Embryonic facial prominence (tissue), 1 donor: ENCODE data around the gene SLC37A3.
"Not testable (repeated sequence)": the region's sequence is repeated elsewhere in the genome, so short reads cannot be mapped to it uniquely, and the experiment has no call there.

Source experiments
- DNase-seq: peaks from one replicate; pipeline ENCODE4 v3.0.0-alpha.2; 2016; ENCODE audit errors: extremely low spot score

The SLC37A3 gene

DNA sequence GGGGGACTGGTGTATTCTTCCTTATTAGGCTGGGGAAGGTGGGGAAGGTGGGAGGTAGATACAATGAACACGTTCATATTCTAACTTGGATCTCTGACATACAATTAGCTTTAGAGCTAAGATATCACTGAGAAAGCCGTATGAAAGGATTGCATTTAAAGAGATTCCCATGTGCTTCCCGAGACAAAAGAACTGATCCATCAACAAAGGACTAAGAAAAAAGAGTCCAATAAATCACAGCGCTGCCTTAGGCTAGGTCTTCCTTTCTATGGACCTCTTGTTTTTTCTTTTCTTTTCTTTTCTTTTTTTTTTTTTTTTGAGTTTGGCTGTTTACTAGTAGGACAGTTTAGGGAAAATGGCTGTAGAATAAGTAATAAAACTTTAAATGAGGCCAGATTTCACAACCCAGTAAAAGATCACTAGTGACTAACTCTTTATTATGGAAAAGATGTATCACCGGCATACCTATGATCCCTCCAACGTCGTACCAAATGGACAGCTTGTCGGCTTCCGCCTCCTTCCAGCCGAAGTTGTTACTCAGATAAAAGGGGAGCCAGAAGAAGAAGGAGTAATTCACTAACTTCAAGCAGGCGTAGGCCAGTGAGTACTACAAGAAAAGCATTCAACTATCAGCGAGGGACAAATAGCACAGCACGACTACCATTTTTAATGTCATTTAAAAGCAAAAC is 50.0 kb downstream of the SLC37A3 start:
- DNase-seq = no peak

GRCh38 chr7:140347218-140347617 is 51.1 kb downstream of the SLC37A3 start:
- no peak for DNase-seq

DNA sequence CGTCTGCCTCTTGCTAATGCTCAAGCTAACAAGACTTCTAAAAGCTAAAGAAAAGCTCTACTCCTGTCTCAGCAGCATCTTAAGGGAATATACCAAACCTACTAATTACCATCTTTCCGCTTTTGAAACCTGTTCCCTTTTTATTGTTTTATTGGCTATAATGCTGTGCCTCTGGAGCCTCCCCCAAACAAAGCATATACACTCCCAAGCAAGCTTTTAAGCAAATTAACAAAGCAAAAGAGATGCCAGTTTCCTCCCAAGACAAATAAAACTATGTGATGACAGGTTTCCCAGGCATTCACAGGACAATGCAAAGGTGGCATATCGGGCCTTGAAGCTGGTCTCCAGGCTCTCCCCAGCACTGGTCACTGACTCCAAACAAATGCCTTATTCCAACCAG is 52.9 kb downstream of the SLC37A3 start:
- DNase-seq = no peak

GRCh38 chr7:140342727-140343514 is 55.4 kb downstream of the SLC37A3 start:
- DNase-seq = no peak

DNA sequence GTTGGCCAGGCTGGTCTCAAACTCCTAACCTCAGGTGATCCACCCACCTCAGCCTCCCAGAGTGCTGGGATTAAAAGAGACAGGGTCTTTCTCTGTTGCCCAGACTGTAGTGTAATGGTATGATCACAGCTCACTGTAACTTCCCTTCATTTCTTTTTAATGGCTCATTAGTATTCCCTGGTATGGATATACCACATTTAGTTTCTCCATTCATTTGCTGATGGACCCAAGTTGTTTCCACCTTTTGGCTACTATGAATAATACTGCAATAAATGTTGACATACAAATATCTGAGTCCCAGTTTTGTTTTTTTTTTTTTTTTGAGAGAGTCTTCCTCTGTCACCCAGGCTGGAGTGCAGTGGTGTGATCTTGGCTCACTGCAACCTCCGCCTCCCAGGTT is 59.4 kb downstream of the SLC37A3 start:
- not testable (repeated sequence) for DNase-seq

GRCh38 chr7:140334341-140335057 is 63.8 kb downstream of the SLC37A3 start:
- no peak for DNase-seq

- no peak for DNase-seq
These were observed 64.6 kb downstream of the SLC37A3 start for GRCh38 chr7:140333686-140334085.

DNA sequence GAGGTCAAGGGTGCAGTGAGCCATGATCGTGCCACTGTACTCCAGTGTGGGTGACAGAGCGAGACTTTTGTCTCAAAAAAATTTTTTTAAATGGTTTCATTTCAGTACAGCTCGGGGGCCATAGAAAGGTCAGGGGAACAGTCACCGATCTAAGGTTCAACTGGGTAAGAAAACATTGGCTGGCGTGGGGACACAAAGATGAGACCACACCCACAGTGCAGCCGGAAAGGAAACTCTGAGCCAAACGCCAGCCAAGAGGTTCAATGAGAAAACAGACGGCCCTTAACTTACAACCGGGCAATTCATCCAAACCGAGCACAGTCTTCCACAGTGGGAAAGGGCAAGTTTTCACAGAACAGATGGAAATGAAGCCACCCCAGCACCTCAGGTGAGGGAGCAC is 65.1 kb downstream of the SLC37A3 start:
- DNase-seq = no peak

GRCh38 chr7:140330595-140330994 is 67.7 kb downstream of the SLC37A3 start:
- no peak for DNase-seq

- DNase-seq = no peak
These were observed 68.2 kb downstream of the SLC37A3 start for GRCh38 chr7:140330128-140330527.

DNA sequence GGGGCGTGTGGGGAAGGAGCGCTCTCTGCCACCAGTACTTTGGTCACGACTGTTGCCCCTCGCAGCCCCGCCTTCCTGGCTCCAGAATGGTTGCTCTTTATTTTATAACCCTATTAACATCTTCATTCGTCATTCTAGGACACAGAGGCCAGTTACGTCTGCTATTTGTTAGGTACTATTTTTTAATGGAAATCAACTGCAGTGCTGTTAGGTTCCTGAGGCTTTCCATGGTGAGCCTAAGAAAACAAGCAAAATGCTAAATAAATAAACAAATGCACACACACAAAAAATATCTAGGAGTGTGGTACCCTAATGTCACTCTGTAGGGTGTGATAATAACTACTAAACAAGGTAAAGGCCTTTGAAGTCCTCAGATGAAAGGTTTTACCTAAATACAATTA is 71.1 kb downstream of the SLC37A3 start:
- no peak for DNase-seq

DNA sequence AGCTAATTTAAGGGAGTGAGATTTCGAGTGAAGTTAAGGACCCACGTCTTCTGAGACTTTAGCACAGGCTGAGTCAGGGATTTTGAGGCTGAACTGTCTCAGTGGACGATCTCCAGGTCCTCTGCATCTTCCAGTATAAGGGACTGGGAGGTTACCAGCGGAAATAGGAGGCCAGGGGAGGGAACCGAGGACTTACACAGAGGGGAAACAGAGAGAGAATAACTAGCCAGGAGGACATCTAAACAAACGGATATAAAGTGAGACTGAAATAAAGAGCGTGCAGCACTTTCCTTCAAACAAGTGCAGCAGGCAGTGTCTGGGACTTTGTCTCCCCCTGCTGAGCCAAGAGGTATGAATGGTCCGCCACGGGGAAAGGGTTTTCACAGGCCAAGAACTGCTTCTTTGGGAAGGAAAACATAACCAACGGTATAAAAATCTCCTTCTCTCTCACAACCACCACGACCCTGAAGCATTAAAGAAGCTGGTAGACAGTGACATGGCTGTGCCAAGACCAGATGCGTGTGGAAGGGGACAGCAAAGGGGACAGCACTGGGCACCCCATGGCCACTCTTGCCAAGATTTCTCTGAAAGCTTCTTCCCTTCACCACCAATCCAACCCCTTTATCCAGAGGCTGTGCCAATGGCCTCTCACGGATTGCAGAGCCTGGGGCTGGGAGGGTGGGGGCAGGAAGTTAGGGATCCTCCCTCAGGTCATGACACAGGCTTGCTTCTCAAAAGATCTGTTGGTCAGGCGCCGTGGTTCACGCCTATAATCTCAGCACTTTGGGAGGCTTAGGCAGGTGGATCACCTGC is 72.0 kb downstream of the SLC37A3 start:
- peak; percentile 40 for DNase-seq

DNA sequence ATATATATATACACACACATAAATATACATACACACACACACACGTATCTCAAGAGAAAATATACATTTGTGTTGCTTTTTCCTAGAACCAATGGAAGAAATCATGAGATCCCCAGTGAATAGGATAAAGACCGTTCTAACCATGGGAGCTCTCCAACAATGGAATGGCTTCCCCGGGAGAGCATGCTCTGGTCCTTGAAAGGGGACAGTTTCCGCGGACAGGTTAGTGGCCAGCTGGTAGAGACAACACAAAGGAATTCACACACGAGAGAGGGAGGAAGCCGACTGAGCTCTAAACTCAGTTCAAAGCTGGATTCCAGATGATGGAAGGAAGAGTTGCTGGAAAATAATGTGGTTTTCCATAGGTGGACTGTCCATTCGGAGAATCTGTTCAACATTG is 72.7 kb downstream of the SLC37A3 start:
- no peak for DNase-seq

- no peak for DNase-seq
These were observed 73.6 kb downstream of the SLC37A3 start for GRCh38 chr7:140324714-140325113.

GRCh38 chr7:140322759-140323158 is 75.6 kb downstream of the SLC37A3 start:
- no peak for DNase-seq

DNA sequence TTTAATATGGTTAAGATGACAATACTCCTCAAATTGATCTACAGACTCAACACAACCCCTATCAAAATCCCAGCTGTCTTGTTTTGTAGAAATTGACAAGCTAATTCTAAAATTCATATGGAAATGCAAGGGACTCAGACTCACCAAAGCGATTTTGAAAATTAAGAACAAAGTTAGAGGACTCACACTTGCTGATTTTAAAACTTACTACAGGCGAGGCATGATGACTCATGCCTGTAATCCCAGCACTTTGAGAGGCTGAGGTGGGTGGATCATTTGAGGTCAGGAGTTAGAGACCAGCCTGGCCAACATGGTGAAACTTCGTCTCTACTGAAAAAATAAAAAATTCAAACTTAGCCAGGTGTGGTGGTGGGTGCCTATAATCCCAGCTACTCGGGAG is 78.3 kb downstream of the SLC37A3 start:
- not testable (repeated sequence) for DNase-seq

- DNase-seq = no peak
These were observed 80.3 kb downstream of the SLC37A3 start for GRCh38 chr7:140317999-140318398.

GRCh38 chr7:140317597-140317996 is 80.7 kb downstream of the SLC37A3 start:
- DNase-seq = no peak

DNA sequence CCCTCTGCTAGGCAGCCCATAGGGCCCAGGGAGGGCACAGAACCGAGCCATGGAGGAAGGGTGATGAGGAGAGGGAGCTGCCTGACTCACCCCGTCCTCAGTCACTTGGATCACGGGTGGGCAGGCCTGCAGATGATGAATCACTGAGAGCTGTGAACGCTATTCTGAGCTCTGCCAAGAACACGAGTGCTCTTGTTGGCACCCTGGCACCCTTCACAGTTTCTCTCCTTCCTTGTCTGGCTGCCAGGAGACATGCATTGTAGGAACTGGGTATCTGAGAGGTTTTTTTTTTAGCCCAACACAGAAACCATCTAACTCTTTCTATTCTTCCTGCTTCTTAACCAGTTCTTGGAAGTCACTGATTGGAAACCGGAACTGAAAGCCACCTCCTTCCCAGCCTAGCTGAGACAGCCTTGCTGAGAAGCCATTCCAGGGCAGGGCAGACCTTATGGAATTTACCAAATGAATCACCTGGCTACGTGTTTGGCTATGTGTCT is 82.1 kb downstream of the SLC37A3 start:
- DNase-seq = no peak

DNA sequence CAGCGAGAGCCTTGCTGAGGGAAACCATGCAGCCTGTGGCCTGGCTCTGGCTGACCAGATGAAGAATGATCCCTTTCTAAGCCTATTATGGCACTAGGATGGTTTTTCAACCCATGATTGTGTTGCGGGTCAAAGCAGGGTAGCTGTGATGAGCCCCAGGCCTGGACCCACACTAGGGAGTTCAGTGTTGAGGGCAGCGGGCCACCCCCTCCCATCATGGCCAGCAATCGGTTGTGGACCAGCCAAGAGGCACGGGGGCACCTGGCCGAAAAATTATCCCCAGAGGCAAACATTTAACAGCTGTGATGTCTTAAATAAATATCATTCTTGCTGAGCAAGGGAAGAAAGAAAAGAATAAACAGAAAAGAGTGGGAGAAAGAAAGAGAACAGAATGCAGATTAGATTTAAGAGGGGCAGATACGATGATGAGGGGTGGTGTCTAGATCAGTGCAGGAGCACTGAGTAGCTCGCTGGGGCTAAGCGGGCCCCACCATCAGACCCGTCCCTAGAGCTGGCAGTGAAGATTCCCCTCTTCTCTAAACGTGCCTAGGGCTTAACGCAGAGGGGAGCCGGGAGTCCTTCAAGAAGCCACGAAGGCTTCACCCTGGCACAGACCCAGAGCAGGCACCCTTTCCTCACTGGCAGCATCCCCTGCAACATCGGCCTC is 82.7 kb downstream of the SLC37A3 start:
- no peak for DNase-seq
